Liver (tissue), 3 donors: Measurements from ENCODE around the gene CCDC167.

Experiments
- ATF3 ChIP-seq: IDR thresholded peaks from 2 replicates; pipeline ENCODE4 v1.6.1; 2016; ENCODE audit warnings: antibody characterized with exemption
- FOXA1 ChIP-seq: IDR thresholded peaks from 2 replicates; pipeline ENCODE4 v1.6.1; 2016; ENCODE audit warnings: antibody characterized with exemption
- FOXA2 ChIP-seq: IDR thresholded peaks from 2 replicates; pipeline ENCODE4 v1.6.1; 2016; ENCODE audit warnings: antibody characterized with exemption
- GABPA ChIP-seq, 2 donors: IDR thresholded peaks in 1 of 2; conservative IDR thresholded peaks in 1 of 2; 2 replicates each; pipeline ENCODE4 v1.6.1; 2016; ENCODE audit warnings: antibody characterized with exemption in 2 of 2, mild to moderate bottlenecking in 1 of 2, moderate library complexity in 1 of 2
- HNF4A ChIP-seq, 2 donors: conservative IDR thresholded peaks; 2 replicates each; pipeline ENCODE4 v1.6.1; 2016; ENCODE audit warnings: antibody characterized with exemption in 2 of 2, mild to moderate bottlenecking in 2 of 2
- RAD21 ChIP-seq, 2 donors: IDR thresholded peaks; 2 replicates each; pipeline ENCODE4 v1.6.1; 2016; ENCODE audit warnings: antibody characterized with exemption in 2 of 2, mild to moderate bottlenecking in 2 of 2
- REST ChIP-seq: IDR thresholded peaks from 2 replicates; pipeline ENCODE4 v1.6.1; 2016; ENCODE audit warnings: antibody characterized with exemption, mild to moderate bottlenecking
- RXRA ChIP-seq, 2 donors: IDR thresholded peaks; 2 replicates each; pipeline ENCODE4 v1.6.1; 2017 to 2018; ENCODE audit warnings: antibody characterized with exemption in 2 of 2, mild to moderate bottlenecking in 1 of 2
- SP1 ChIP-seq: IDR thresholded peaks from 2 replicates; pipeline ENCODE4 v1.6.1; 2018; ENCODE audit warnings: antibody characterized with exemption, mild to moderate bottlenecking
- TAF1 ChIP-seq: conservative IDR thresholded peaks from 2 replicates; pipeline ENCODE4 v1.6.1; 2016; ENCODE audit warnings: antibody characterized with exemption, mild to moderate bottlenecking
- YY1 ChIP-seq: IDR thresholded peaks from 2 replicates; pipeline ENCODE4 v1.6.1; 2016; ENCODE audit warnings: antibody characterized with exemption, mild to moderate bottlenecking
- TF ChIP-seq, protein P1 (sequence below): fragments of 150-350 bp; IDR thresholded peaks from 2 replicates; pipeline ENCODE4 v1.5.1; 2017; ENCODE audit warnings: improper control_type of control experiment, low read depth, low read length; ENCODE audit not compliant: missing input control
- TF ChIP-seq, protein P2 (sequence below): IDR thresholded peaks from 2 replicates; pipeline ENCODE4 v1.6.1; 2016; ENCODE audit warnings: antibody characterized with exemption
- TF ChIP-seq, protein P3 (sequence below): IDR thresholded peaks from 2 replicates; pipeline ENCODE4 v1.6.1; 2016; ENCODE audit warnings: antibody characterized with exemption
- donor health status: healthy.
- donor health status: healthy.

- TF ChIP-seq, protein P1, sequence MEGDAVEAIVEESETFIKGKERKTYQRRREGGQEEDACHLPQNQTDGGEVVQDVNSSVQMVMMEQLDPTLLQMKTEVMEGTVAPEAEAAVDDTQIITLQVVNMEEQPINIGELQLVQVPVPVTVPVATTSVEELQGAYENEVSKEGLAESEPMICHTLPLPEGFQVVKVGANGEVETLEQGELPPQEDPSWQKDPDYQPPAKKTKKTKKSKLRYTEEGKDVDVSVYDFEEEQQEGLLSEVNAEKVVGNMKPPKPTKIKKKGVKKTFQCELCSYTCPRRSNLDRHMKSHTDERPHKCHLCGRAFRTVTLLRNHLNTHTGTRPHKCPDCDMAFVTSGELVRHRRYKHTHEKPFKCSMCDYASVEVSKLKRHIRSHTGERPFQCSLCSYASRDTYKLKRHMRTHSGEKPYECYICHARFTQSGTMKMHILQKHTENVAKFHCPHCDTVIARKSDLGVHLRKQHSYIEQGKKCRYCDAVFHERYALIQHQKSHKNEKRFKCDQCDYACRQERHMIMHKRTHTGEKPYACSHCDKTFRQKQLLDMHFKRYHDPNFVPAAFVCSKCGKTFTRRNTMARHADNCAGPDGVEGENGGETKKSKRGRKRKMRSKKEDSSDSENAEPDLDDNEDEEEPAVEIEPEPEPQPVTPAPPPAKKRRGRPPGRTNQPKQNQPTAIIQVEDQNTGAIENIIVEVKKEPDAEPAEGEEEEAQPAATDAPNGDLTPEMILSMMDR, result no peak
- no peak for TF ChIP-seq YY1
- no peak for TF ChIP-seq HNF4A (conservative IDR thresholded peaks at IDR 0.05)
- no peak for TF ChIP-seq SP1
- TF ChIP-seq, protein P2, sequence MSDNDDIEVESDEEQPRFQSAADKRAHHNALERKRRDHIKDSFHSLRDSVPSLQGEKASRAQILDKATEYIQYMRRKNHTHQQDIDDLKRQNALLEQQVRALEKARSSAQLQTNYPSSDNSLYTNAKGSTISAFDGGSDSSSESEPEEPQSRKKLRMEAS, result no peak
- TF ChIP-seq RAD21 (IDR thresholded peaks at IDR 0.05), result no peak
- no peak for TF ChIP-seq RXRA (IDR thresholded peaks at IDR 0.05)
- TF ChIP-seq TAF1, result no peak
- TF ChIP-seq FOXA1, result no peak
- TF ChIP-seq GABPA (IDR thresholded peaks at IDR 0.05 in 1 of 2, conservative IDR thresholded peaks at IDR 0.05 in 1 of 2), result no peak
- TF ChIP-seq REST, result no peak
- no peak for TF ChIP-seq FOXA2
- TF ChIP-seq, protein P3, sequence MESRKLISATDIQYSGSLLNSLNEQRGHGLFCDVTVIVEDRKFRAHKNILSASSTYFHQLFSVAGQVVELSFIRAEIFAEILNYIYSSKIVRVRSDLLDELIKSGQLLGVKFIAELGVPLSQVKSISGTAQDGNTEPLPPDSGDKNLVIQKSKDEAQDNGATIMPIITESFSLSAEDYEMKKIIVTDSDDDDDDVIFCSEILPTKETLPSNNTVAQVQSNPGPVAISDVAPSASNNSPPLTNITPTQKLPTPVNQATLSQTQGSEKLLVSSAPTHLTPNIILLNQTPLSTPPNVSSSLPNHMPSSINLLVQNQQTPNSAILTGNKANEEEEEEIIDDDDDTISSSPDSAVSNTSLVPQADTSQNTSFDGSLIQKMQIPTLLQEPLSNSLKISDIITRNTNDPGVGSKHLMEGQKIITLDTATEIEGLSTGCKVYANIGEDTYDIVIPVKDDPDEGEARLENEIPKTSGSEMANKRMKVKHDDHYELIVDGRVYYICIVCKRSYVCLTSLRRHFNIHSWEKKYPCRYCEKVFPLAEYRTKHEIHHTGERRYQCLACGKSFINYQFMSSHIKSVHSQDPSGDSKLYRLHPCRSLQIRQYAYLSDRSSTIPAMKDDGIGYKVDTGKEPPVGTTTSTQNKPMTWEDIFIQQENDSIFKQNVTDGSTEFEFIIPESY, result no peak
- no peak for TF ChIP-seq ATF3
Measured at GRCh38 chr6:37522836-37523235, 23.1 kb upstream of the CCDC167 start.
